ENCODE measurements around the gene CAPRIN1.

The CAPRIN1 gene

GRCh38 chr11:34135439-34135838 lies 83.9 kb downstream of the CAPRIN1 start:
- Histone ChIP-seq H3K9me3 (ENCODE audit: severe bottlenecking) (no peaks in the 10 kb centered on the region), H3K36me3 (peaks cover 59% of the 10 kb centered on the region), H3K27ac (no peak overlapping the region), H3K27me3 (ENCODE audit: insufficient read depth, low read depth, severe bottlenecking) (no peaks in the 10 kb centered on the region), H3K4me3 (ENCODE audit: low read depth, low read length) (no peak overlapping the region)
- DNase-seq, result no peak
- no peak for TF ChIP-seq CTCF (IDR thresholded peaks at IDR 0.05; ENCODE audit: low read depth, low read length)

- Histone ChIP-seq H3K4me3 (ENCODE audit: low read depth, low read length) (no peak overlapping the region), H3K27ac (no peak overlapping the region), H3K27me3 (ENCODE audit: insufficient read depth, low read depth, severe bottlenecking) (no peaks in the 10 kb centered on the region), H3K9me3 (ENCODE audit: severe bottlenecking) (no peaks in the 10 kb centered on the region), H3K36me3 (peaks cover 61% of the 10 kb centered on the region)
- TF ChIP-seq CTCF (IDR thresholded peaks at IDR 0.05; ENCODE audit: low read depth, low read length), result no peak
- no peak for DNase-seq
Measured at GRCh38 chr11:34136420-34136819, 84.9 kb downstream of the CAPRIN1 start.

- Histone ChIP-seq H3K27ac (no peak overlapping the region), H3K4me3 (ENCODE audit: low read depth, low read length) (no peak overlapping the region), H3K9me3 (ENCODE audit: severe bottlenecking) (no peaks in the 10 kb centered on the region), H3K36me3 (peaks cover 69% of the 10 kb centered on the region), H3K27me3 (ENCODE audit: insufficient read depth, low read depth, severe bottlenecking) (no peaks in the 10 kb centered on the region)
- no peak for DNase-seq
- no peak for TF ChIP-seq CTCF (IDR thresholded peaks at IDR 0.05; ENCODE audit: low read depth, low read length)
Measured at GRCh38 chr11:34139346-34139745, 87.8 kb downstream of the CAPRIN1 start.

- no peak for TF ChIP-seq CTCF (IDR thresholded peaks at IDR 0.05; ENCODE audit: low read depth, low read length)
- Histone ChIP-seq H3K27me3 (ENCODE audit: insufficient read depth, low read depth, severe bottlenecking) (no peaks in the 10 kb centered on the region), H3K9me3 (ENCODE audit: severe bottlenecking) (no peaks in the 10 kb centered on the region), H3K27ac (no peak overlapping the region), H3K36me3 (peaks cover 72% of the 10 kb centered on the region), H3K4me3 (ENCODE audit: low read depth, low read length) (no peak overlapping the region)
- no peak for DNase-seq
Measured at GRCh38 chr11:34140149-34140548, 88.6 kb downstream of the CAPRIN1 start.

GRCh38 chr11:34143048-34143447 lies 91.5 kb downstream of the CAPRIN1 start:
- no peaks in the 10 kb centered on the region for H3K27me3 ChIP-seq (ENCODE audit: insufficient read depth, low read depth, severe bottlenecking)
- no peak overlapping the region for H3K27ac ChIP-seq
- H3K36me3 ChIP-seq, result peaks cover 83% of the 10 kb centered on the region
- DNase-seq, result no peak
- TF ChIP-seq CTCF (IDR thresholded peaks at IDR 0.05; ENCODE audit: low read depth, low read length), result no peak
- H3K9me3 ChIP-seq (ENCODE audit: severe bottlenecking), result no peaks in the 10 kb centered on the region
- no peak overlapping the region for H3K4me3 ChIP-seq (ENCODE audit: low read depth, low read length)

- H3K27ac ChIP-seq, result no peak overlapping the region
- no peaks in the 10 kb centered on the region for H3K9me3 ChIP-seq (ENCODE audit: severe bottlenecking)
- DNase-seq, result no peak
- TF ChIP-seq CTCF (IDR thresholded peaks at IDR 0.05; ENCODE audit: low read depth, low read length), result no peak
- peaks cover 83% of the 10 kb centered on the region for H3K36me3 ChIP-seq
- no peak overlapping the region for H3K4me3 ChIP-seq (ENCODE audit: low read depth, low read length)
- no peaks in the 10 kb centered on the region for H3K27me3 ChIP-seq (ENCODE audit: insufficient read depth, low read depth, severe bottlenecking)
Measured at GRCh38 chr11:34145073-34145472, 93.5 kb downstream of the CAPRIN1 start.

All from WERI-Rb-1 (cell line).